HCT116 (cell line): ENCODE data around the gene RMND5A. TPM values are rescaled to one million over a fixed set of nuclear protein-coding genes. Genes with fewer than 3 reads are reported as not detected.

ENCODE experiments used
- ATAC-seq: fragments of 200-7000 bp; cut with Tn5 transposase; 2 replicates; pipeline ENCODE4 v1.9.1; 2020; ENCODE audit warnings: mild to moderate bottlenecking, moderate library complexity
- BruUV-seq: library from RNA; stranded (reverse); fragments of 400-500 nt; replicated peaks from 2 replicates; lab custom pipeline; 2021; lab: Mats Ljungman, UMichigan
- CTCF ChIA-PET: fragments of 300-600 bp; sonication (Branson Sonifier 250); formaldehyde crosslinking; loops from one replicate; lab custom pipeline; 2021; ENCODE audit warnings: antibody characterized with exemption; lab: Charles Lee
- POLR2A ChIA-PET: fragments of 300-600, 350-600 bp; sonication (Branson Sonifier 250); formaldehyde crosslinking; loops from one replicate; lab custom pipeline; 2021; ENCODE audit warnings: antibody characterized with exemption; lab: Charles Lee
- RAD21 ChIA-PET, 2 experiments: fragments of 300-600 bp; sonication (Branson Sonifier 250); formaldehyde crosslinking; loops; one replicate each; lab custom pipeline; 2023; ENCODE audit warnings: low total read pairs in 2 of 2; ENCODE audit not compliant: uncharacterized antibody in 2 of 2, unreplicated experiment in 2 of 2, low non-redundant PET in 1 of 2; lab: Charles Lee
- DNase-seq: peaks from one replicate; pipeline ENCODE4 v3.0.0-alpha.2; 2010; ENCODE audit warnings: low read depth, low spot score
- H2AFZ ChIP-seq: fragments of 200-600 bp; shearing (Covaris generic), sonication (generic); 2 replicates; pipeline ENCODE4 v1.6.1; 2017; ENCODE audit warnings: low read depth, mixed run types, mixed read lengths, antibody characterized with exemption, low read length; ENCODE audit not compliant: poor library complexity, severe bottlenecking
- H3K27ac ChIP-seq: 2 replicates; pipeline ENCODE4 v1.5.1; 2012; ENCODE audit warnings: low read depth, low read length
- H3K27me3 ChIP-seq: fragments of 200-600 bp; sonication (generic); 2 replicates; pipeline ENCODE4 v1.6.1; 2016; ENCODE audit warnings: mixed run types, low read length, mixed read lengths; ENCODE audit not compliant: insufficient read depth
- H3K36me3 ChIP-seq, 2 experiments: fragments of 200-500 bp in 1 of 2; fragments of 200-600 bp in 1 of 2; sonication (Bioruptor generic) in 1 of 2; sonication (generic) in 1 of 2; 2 replicates each; pipeline versions ENCODE4 v1.5.1 to v1.6.1; 2014 to 2016; ENCODE audit warnings: low read length in 2 of 2, inconsistent platforms in 1 of 2, mixed read lengths in 1 of 2, mixed run types in 1 of 2; ENCODE audit not compliant: insufficient read depth in 2 of 2, control insufficient read depth in 1 of 2
- H3K4me1 ChIP-seq, 2 experiments: fragments of 200-600 bp in 1 of 2; sonication (generic) in 1 of 2; 2 replicates each; pipeline versions ENCODE4 v1.5.1 to v1.6.1; 2012 to 2017; ENCODE audit warnings: low read length in 2 of 2, inconsistent platforms in 1 of 2, mild to moderate bottlenecking in 1 of 2, mixed read lengths in 1 of 2, mixed run types in 1 of 2, moderate library complexity in 1 of 2; ENCODE audit not compliant: insufficient read depth in 2 of 2, control insufficient read depth in 1 of 2
- H3K4me2 ChIP-seq: fragments of 200-600 bp; sonication (generic); 2 replicates; pipeline ENCODE4 v1.6.1; 2017; ENCODE audit warnings: mixed run types, low read length, mixed read lengths
- H3K4me3 ChIP-seq, 2 experiments: fragments of 200-600 bp in 1 of 2; sonication (generic) in 1 of 2; replicated peaks in 1 of 2; 2 replicates each; pipeline ENCODE4 v1.5.1; 2011 to 2016; ENCODE audit warnings: low read length in 2 of 2, control low read depth in 1 of 2, low read depth in 1 of 2, mild to moderate bottlenecking in 1 of 2, mixed read lengths in 1 of 2, mixed run types in 1 of 2
- H3K79me2 ChIP-seq: fragments of 200-600 bp; sonication (generic); 2 replicates; pipeline ENCODE4 v1.6.1; 2017; ENCODE audit warnings: mild to moderate bottlenecking, mixed run types, low read length, moderate library complexity, mixed read lengths; ENCODE audit not compliant: insufficient read depth
- H3K9ac ChIP-seq: fragments of 200-600 bp; sonication (generic); 2 replicates; pipeline ENCODE4 v1.6.1; 2016; ENCODE audit warnings: low read length, mixed read lengths
- H3K9me2 ChIP-seq: fragments of 200-600 bp; sonication (generic), shearing (Covaris generic); 2 replicates; pipeline ENCODE4 v1.6.1; 2017; ENCODE audit warnings: mixed run types, mild to moderate bottlenecking, moderate library complexity; ENCODE audit not compliant: insufficient read depth
- H3K9me3 ChIP-seq, 2 experiments: fragments of 200-500 bp in 1 of 2; fragments of 200-600 bp in 1 of 2; sonication (Bioruptor generic) in 1 of 2; sonication (generic) in 1 of 2; 2 replicates each; pipeline ENCODE4 v1.6.1; 2014 to 2017; ENCODE audit warnings: low read length in 2 of 2, mixed read lengths in 2 of 2, inconsistent platforms in 1 of 2, low read depth in 1 of 2, mild to moderate bottlenecking in 1 of 2, mixed run types in 1 of 2, moderate library complexity in 1 of 2; ENCODE audit not compliant: control insufficient read depth in 1 of 2, insufficient read depth in 1 of 2
- H4K20me1 ChIP-seq: fragments of 200-600 bp; sonication (generic), shearing (Covaris generic); 2 replicates; pipeline ENCODE4 v1.6.1; 2017; ENCODE audit warnings: mixed run types, mild to moderate bottlenecking, moderate library complexity; ENCODE audit not compliant: insufficient read depth
- EGR1 ChIP-seq: IDR thresholded peaks from 2 replicates; pipeline ENCODE4 v1.6.1; 2012; ENCODE audit warnings: low read depth
- ELF1 ChIP-seq: IDR thresholded peaks from 2 replicates; pipeline ENCODE4 v1.6.1; 2012; ENCODE audit warnings: low read depth, borderline replicate concordance
- EZH2phosphoT487 ChIP-seq: fragments of 200-600 bp; IDR thresholded peaks from 2 replicates; pipeline ENCODE4 v1.6.1; 2018; ENCODE audit warnings: antibody characterized with exemption, borderline replicate concordance
- FOSL1 ChIP-seq: IDR thresholded peaks from 2 replicates; pipeline ENCODE4 v1.6.1; 2012; ENCODE audit warnings: low read depth
- JUND ChIP-seq: IDR thresholded peaks from 2 replicates; pipeline ENCODE4 v1.6.1; 2012
- POLR2AphosphoS5 ChIP-seq: IDR thresholded peaks from 2 replicates; pipeline ENCODE4 v1.6.1; 2011; ENCODE audit warnings: mild to moderate bottlenecking, low read depth, low read length, moderate library complexity
- RAD21 ChIP-seq: IDR thresholded peaks from 2 replicates; pipeline ENCODE4 v1.6.1; 2012; ENCODE audit warnings: low read depth, mild to moderate bottlenecking
- REST ChIP-seq: IDR thresholded peaks from 2 replicates; pipeline ENCODE4 v1.6.1; 2012; ENCODE audit warnings: low read depth
- SP1 ChIP-seq: IDR thresholded peaks from 2 replicates; pipeline ENCODE4 v1.6.1; 2012; ENCODE audit warnings: low read depth
- TCF7L2 ChIP-seq: IDR thresholded peaks from 2 replicates; pipeline ENCODE4 v1.7.0; 2011; ENCODE audit warnings: borderline replicate concordance, inconsistent platforms; ENCODE audit not compliant: insufficient read depth, insufficient read length; ENCODE audit errors: extremely low read depth
- ZFX ChIP-seq: fragments of 450-650 bp; IDR thresholded peaks from 2 replicates; pipeline ENCODE4 v1.6.1; 2017
- ZNF274 ChIP-seq: fragments of 200-500 bp; sonication (Bioruptor generic); IDR thresholded peaks from 2 replicates; pipeline ENCODE4 v1.6.1; 2014; ENCODE audit warnings: mild to moderate bottlenecking, low read depth, low read length, inconsistent platforms
- intact Hi-C: fragments of 100-400 bp; cut with micrococcal nuclease; formaldehyde crosslinking; loops from 2 replicates; pipeline ENCODE4 v1.10.0; 2022
- total RNA-seq: library from RNA; stranded (reverse); gene quantifications from one replicate; pipeline ENCODE4 v1.2.1, GENCODE V29; 2021; ENCODE audit not compliant: unreplicated experiment
- TF ChIP-seq, protein P1 (sequence below): IDR thresholded peaks from 2 replicates; pipeline ENCODE4 v1.6.1; 2012

The RMND5A gene
- total RNA-seq, 1 experiment from 2014 or later, result 32.4 TPM

DNA sequence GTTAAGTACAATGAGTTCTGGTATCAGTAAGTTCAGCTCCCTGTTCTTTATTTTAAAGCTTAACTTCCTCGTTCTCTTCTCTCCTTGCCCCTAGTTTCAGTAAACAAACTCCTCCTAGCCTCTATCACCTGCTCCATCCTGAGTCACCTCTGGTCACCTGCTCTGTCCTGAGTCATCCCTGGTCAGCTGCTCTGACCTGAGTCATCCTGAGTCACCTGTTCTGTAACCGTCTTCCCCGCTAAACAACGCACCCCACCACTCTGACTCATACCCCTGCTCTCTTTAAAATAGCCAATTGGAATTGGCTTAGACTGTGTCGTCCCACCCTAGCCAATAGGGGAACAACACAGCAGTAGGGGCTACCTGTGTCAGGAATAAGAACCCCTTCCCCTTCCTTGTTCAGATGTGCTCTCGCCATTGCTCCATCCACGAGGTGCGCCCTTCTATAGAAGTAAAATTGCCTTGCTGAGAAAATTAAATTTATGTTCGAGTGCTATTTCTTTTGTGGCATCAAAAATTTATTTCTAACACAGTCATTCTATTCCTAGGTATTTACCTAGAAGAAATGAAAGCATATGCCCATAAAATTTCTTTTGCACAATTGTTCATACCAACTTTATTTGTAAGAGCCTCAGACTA is 24.9 kb upstream of the RMND5A start (continued):
- TF ChIP-seq ZNF274, result no peak
- TF ChIP-seq FOSL1, result peak; percentile 96
- peak; percentile 98 for TF ChIP-seq JUND
- no peak for TF ChIP-seq EZH2phosphoT487
- TF ChIP-seq POLR2AphosphoS5, result peak; percentile 29; the same call in 1 of the 2 replicates
- no peak for TF ChIP-seq REST
- TF ChIP-seq RAD21, result no peak
- no peak for TF ChIP-seq TCF7L2
- TF ChIP-seq ELF1, result no peak

GRCh38 chr2:86697551-86698104 is 22.5 kb upstream of the RMND5A start:
- Histone ChIP-seq H3K4me3 (no peak overlapping the region), H4K20me1 (no peaks in the 10 kb centered on the region), H3K36me3 (peaks cover 0 to 4% of the 10 kb centered on the region in 2 experiments; a peak in 2 of 4 replicates), H3K9ac (no peak overlapping the region), H3K9me3 (peaks cover 5 to 20% of the 10 kb centered on the region in 2 experiments; a peak in 3 of 4 replicates)
- BruUV-seq, result no TSS peak
- intact Hi-C loops, result loop anchor here (10.0 kb wide), 1 partner anchor 173 kb away; no protein-coding TSS in a partner anchor
- TF ChIP-seq SP1 (no peak), EGR1 (no peak), EZH2phosphoT487 (no peak), ZFX (no peak)
- TF ChIP-seq, protein P1, sequence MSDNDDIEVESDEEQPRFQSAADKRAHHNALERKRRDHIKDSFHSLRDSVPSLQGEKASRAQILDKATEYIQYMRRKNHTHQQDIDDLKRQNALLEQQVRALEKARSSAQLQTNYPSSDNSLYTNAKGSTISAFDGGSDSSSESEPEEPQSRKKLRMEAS, result no peak
- TF ChIP-seq, all 23 proteins: peak for 0
- ChIA-PET POLR2A (no interaction called here), RAD21 (no interaction called here), CTCF (no interaction called here)
- DNase-seq, result no peak
- no peak overlapping the region for H2AFZ ChIP-seq
- H3K27ac ChIP-seq, result no peak overlapping the region
- no peaks in the 10 kb centered on the region for H3K9me2 ChIP-seq
- no peak for ATAC-seq
- no peak overlapping the region for H3K4me2 ChIP-seq
- H3K79me2 ChIP-seq, result no peaks in the 10 kb centered on the region
- peaks cover 0 to 14% of the 10 kb centered on the region in 2 experiments; a peak in 2 of 4 replicates for H3K4me1 ChIP-seq
- H3K27me3 ChIP-seq, result no peaks in the 10 kb centered on the region
